ENCODE data around the gene RWDD4. TPM values are rescaled to one million over a fixed set of nuclear protein-coding genes. Genes with fewer than 3 reads are reported as not detected.

RWDD4 gene
- total RNA-seq, result 21.9 and 24.4 TPM in 2 replicates

DNA sequence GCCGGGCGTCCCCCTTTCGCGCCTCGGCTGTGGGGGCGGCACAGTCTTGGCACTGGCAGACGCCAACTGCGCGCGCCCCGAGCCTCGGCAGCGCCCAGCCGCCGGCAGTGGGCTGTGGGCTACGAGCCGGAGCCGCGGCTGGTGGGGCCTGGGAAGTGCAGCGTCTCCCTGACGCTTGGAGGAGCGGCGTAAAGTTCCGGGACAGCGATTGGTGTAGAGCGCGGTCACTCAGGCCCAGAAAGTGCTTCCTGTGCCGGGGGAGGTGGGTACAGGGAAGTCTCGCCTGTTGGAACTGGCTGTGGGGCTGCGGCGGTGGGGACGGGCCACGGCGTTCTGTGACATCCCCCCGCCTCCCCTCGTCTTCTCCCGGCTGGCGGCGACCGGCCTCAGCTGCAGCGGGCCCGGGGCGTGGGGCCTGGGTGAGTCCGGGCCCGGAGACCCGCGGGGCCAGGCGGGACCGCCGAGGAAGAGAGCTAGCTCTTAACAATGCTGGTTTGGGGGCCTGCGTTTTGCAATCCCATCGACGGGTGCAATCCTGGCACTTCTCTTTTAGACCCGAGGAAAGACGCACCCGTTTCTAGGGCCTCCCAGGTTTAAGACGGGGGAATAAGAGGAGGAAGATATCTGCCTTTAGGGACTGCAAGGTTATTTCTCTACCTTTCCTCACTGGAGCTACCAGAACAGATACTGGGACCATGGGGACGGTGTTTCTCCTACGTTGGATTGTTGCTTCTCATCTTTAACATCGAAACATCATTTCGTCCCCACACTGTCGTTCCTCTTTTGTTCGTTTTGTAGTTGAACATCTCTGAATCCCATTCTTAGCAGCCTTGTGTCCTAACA lies at the start of gene RWDD4, which contains the start of gene TRAPPC11:
RWDD4 (minus strand) TSS at position 157 of the 843 bp plus-strand sequence. CDS start 233 bp downstream, outside the sequence.
TRAPPC11 (plus strand) TSS at position 265 of the 843 bp plus-strand sequence. CDS start 4,575 bp downstream, outside the sequence.

Other genes starting within 250 kb of the RWDD4 start
- 19.5 and 20.1 TPM in 2 replicates for gene CDKN2AIP, start 214.5 kb downstream of the RWDD4 start, total RNA-seq
- 17.4 and 17.9 TPM in 2 replicates for gene ING2, start 154.1 kb downstream of the RWDD4 start, total RNA-seq
- gene TRAPPC11, start 108 bp upstream of the RWDD4 start, total RNA-seq, result 51.6 and 57.1 TPM in 2 replicates
- gene STOX2, start 246.1 kb upstream of the RWDD4 start, total RNA-seq, result 1.4 and 16.7 TPM in 2 replicates

All from nasal cavity respiratory epithelium epithelial cell of viscerocranial mucosa (primary cell).